Measurements from ENCODE around the gene CNTNAP1. TPM values are rescaled to one million over a fixed set of nuclear protein-coding genes. Genes with fewer than 3 reads are reported as not detected.

The CNTNAP1 gene
- total RNA-seq, 1 donor from 2014 or later = 17.0 TPM

DNA sequence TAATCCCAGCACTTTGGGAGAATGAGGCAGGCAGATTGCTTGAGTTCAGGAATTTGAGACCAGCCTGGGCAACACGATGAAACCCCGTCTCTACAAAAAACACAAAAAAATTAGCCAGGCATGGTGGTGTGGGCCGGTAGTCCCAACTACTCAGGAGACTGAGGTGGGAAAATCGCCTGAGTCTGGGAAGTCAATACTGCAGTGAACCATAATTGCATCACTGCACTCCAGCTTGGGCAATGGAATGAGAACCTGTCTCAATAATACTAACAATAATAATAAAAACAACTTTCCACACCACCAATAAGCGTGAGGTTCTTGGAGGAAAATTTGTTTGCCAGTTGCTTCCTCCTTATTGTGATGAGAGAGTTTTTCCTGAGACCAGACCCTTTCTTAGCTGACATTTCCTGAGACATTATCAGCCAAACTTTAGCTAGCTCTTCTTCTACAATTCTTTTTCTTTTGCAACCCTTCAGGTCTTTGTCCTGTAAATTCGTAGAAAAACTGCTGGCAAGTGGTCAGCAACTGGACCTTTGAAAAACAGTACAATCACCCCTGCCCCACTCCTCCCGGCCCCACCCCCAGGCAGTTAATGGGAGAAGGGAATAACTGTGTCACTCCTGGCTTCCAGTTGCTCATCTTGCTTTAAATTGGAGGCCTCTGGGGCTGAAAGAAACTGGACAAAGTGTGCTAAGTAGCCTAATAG, 66.0 kb downstream of the CNTNAP1 start:
- Mint-ChIP-seq H3K4me1 (peaks cover 9% of the 10 kb centered on the region), H3K9me3 (no peaks in the 10 kb centered on the region), H3K27ac (ENCODE audit: unreplicated experiment) (no peak overlapping the region), H3K4me3 (no peak overlapping the region), H3K27me3 (ENCODE audit: low read depth) (peaks cover 22% of the 10 kb centered on the region), H3K36me3 (ENCODE audit: low read depth) (peaks cover 2% of the 10 kb centered on the region)
- TF ChIP-seq, protein P1, sequence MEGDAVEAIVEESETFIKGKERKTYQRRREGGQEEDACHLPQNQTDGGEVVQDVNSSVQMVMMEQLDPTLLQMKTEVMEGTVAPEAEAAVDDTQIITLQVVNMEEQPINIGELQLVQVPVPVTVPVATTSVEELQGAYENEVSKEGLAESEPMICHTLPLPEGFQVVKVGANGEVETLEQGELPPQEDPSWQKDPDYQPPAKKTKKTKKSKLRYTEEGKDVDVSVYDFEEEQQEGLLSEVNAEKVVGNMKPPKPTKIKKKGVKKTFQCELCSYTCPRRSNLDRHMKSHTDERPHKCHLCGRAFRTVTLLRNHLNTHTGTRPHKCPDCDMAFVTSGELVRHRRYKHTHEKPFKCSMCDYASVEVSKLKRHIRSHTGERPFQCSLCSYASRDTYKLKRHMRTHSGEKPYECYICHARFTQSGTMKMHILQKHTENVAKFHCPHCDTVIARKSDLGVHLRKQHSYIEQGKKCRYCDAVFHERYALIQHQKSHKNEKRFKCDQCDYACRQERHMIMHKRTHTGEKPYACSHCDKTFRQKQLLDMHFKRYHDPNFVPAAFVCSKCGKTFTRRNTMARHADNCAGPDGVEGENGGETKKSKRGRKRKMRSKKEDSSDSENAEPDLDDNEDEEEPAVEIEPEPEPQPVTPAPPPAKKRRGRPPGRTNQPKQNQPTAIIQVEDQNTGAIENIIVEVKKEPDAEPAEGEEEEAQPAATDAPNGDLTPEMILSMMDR (conservative IDR thresholded peaks at IDR 0.05) = no peak
- DNase-seq (ENCODE audit: low read depth, low spot score) = no peak

- H3K27ac Mint-ChIP-seq (ENCODE audit: unreplicated experiment) = no peak overlapping the region
- no peak overlapping the region for H3K4me3 Mint-ChIP-seq
- H3K36me3 Mint-ChIP-seq (ENCODE audit: low read depth) = peaks cover 2% of the 10 kb centered on the region
- TF ChIP-seq, protein P1 (conservative IDR thresholded peaks at IDR 0.05) = no peak
- H3K4me1 Mint-ChIP-seq = peaks cover 2% of the 10 kb centered on the region
- no peaks in the 10 kb centered on the region for H3K9me3 Mint-ChIP-seq
- no peak for DNase-seq (ENCODE audit: low read depth, low spot score)
- peaks cover 26% of the 10 kb centered on the region for H3K27me3 Mint-ChIP-seq (ENCODE audit: low read depth)
Measured at GRCh38 chr17:42748908-42749798, 66.8 kb downstream of the CNTNAP1 start.

Small RNAs within 50 kb of the gene (microRNA-seq; reads per million reads assigned to microRNA genes)
- not detected for gene MIR6780A

Other genes with a start within 250 kb of the CNTNAP1 start
- gene ATP6V0A1, start 223.7 kb upstream of the CNTNAP1 start, total RNA-seq = 59.4 and 64.7 TPM in 2 replicates
- gene NAGLU, start 146.3 kb upstream of the CNTNAP1 start, total RNA-seq = 20.5 and 21.2 TPM in 2 replicates
- 1.2 and 1.9 TPM in 2 replicates for gene HSD17B1, start 129.6 kb upstream of the CNTNAP1 start, total RNA-seq
- 58.3 and 59.6 TPM in 2 replicates for gene COASY, start 120.4 kb upstream of the CNTNAP1 start, total RNA-seq
- 38.6 and 41.1 TPM in 2 replicates for gene MLX, start 115.4 kb upstream of the CNTNAP1 start, total RNA-seq
- 44.6 and 47.8 TPM in 2 replicates for gene PSMC3IP, start 104.8 kb upstream of the CNTNAP1 start, total RNA-seq
- gene RETREG3, start 73.2 kb upstream of the CNTNAP1 start, total RNA-seq = 44.2 and 48.7 TPM in 2 replicates
- 101 and 102 TPM in 2 replicates for gene TUBG1, start 72.8 kb upstream of the CNTNAP1 start, total RNA-seq
- gene TUBG2, start 23.2 kb upstream of the CNTNAP1 start, total RNA-seq = 18.7 and 20.7 TPM in 2 replicates
- gene PLEKHH3, start 5.5 kb upstream of the CNTNAP1 start, total RNA-seq = 16.4 and 20.8 TPM in 2 replicates
- gene CCR10, start 688 bp upstream of the CNTNAP1 start, total RNA-seq = 0.68 TPM in 2 replicates
- gene EZH1, start 62.5 kb downstream of the CNTNAP1 start, total RNA-seq = 28.9 and 30.4 TPM in 2 replicates
- gene RAMP2, start 78.7 kb downstream of the CNTNAP1 start, total RNA-seq = 6.5 and 7.9 TPM in 2 replicates
- 83.7 and 88.7 TPM in 2 replicates for gene VPS25, start 90.9 kb downstream of the CNTNAP1 start, total RNA-seq
- gene WNK4, start 98.1 kb downstream of the CNTNAP1 start, total RNA-seq = 0.58 and 0.73 TPM in 2 replicates
- gene COA3, start 116.2 kb downstream of the CNTNAP1 start, total RNA-seq = 85.3 and 92.7 TPM in 2 replicates
- gene CNTD1, start 116.3 kb downstream of the CNTNAP1 start, total RNA-seq = not detected in 2 replicates
- gene BECN1, start 141.8 kb downstream of the CNTNAP1 start, total RNA-seq = 48.7 and 49.5 TPM in 2 replicates
- 172 and 175 TPM in 2 replicates for gene PSME3, start 150.9 kb downstream of the CNTNAP1 start, total RNA-seq
- gene AOC2, start 162.0 kb downstream of the CNTNAP1 start, total RNA-seq = 3.0 and 3.2 TPM in 2 replicates
- 0.91 and 1.1 TPM in 2 replicates for gene AOC3, start 168.7 kb downstream of the CNTNAP1 start, total RNA-seq
- not detected in 2 replicates for gene G6PC1, start 218.3 kb downstream of the CNTNAP1 start, total RNA-seq